CD4-positive, alpha-beta T cell treated with Interleukin-4 for 4 hours (primary cell): ENCODE measurements around the gene STAT5B.
"Not testable (repeated sequence)": the region's sequence is repeated elsewhere in the genome, so short reads cannot be mapped to it uniquely, and the experiment has no call there.

Experiments used
- DNase-seq: peaks from one replicate; pipeline ENCODE4 v3.0.0-alpha.2; 2020

The STAT5B gene

GRCh38 chr17:42191275-42191608, 84.9 kb downstream of the STAT5B start:
- DNase-seq, result no peak

- DNase-seq, result no peak
Measured at GRCh38 chr17:42190491-42191274, 85.5 kb downstream of the STAT5B start.

GRCh38 chr17:42189651-42189965, 86.6 kb downstream of the STAT5B start:
- no peak for DNase-seq

GRCh38 chr17:42188749-42189650, 87.2 kb downstream of the STAT5B start:
- no peak for DNase-seq

GRCh38 chr17:42187833-42188232, 88.4 kb downstream of the STAT5B start:
- DNase-seq, result no peak

GRCh38 chr17:42186191-42186590, 90.0 kb downstream of the STAT5B start:
- DNase-seq, result not testable (repeated sequence)

- DNase-seq, result no peak
Measured at GRCh38 chr17:42185621-42185930, 90.6 kb downstream of the STAT5B start.

GRCh38 chr17:42184713-42185620, 91.2 kb downstream of the STAT5B start, which contains the start of gene HCRT:
TSS of gene HCRT (minus strand) at chr17:42185452. CDS start at chr17:42185365, 87 bp downstream.
- no peak for DNase-seq

GRCh38 chr17:42183741-42184711, 92.2 kb downstream of the STAT5B start:
- peak; percentile 65 for DNase-seq

GRCh38 chr17:42182927-42183734, 93.1 kb downstream of the STAT5B start:
- no peak for DNase-seq

- no peak for DNase-seq
Measured at GRCh38 chr17:42181851-42182207, 94.4 kb downstream of the STAT5B start.

GRCh38 chr17:42180922-42181850, 95.0 kb downstream of the STAT5B start, which contains the start of gene KCNH4:
TSS of gene KCNH4 (minus strand) at chr17:42181142. CDS start at chr17:42180945, 197 bp downstream.
- DNase-seq, result peak; percentile 90

- DNase-seq, result no peak
Measured at GRCh38 chr17:42180411-42180921, 95.7 kb downstream of the STAT5B start.

- DNase-seq, result no peak
Measured at GRCh38 chr17:42179911-42180410, 96.2 kb downstream of the STAT5B start.

- no peak for DNase-seq
Measured at GRCh38 chr17:42179335-42179734, 96.9 kb downstream of the STAT5B start.

GRCh38 chr17:42178817-42179216, 97.4 kb downstream of the STAT5B start:
- no peak for DNase-seq

- DNase-seq, result no peak
Measured at GRCh38 chr17:42177684-42178083, 98.5 kb downstream of the STAT5B start.

GRCh38 chr17:42174126-42174783, 101.9 kb downstream of the STAT5B start:
- DNase-seq, result no peak

GRCh38 chr17:42171831-42172230, 104.4 kb downstream of the STAT5B start:
- DNase-seq, result no peak
